ENCODE measurements around the gene SETMAR. TPM values are rescaled to one million over a fixed set of nuclear protein-coding genes. Genes with fewer than 3 reads are reported as not detected.

Gene SETMAR
- total and polyA plus RNA-seq, 2 of the 8 experiments (the other 6 are each of a cell fraction or from before 2014, with no cell fraction given), result 16.1 to 25.3 TPM

GRCh38 chr3:4359805-4360502, 56.8 kb downstream of the SETMAR start:
- CTCF ChIA-PET (ENCODE audit: partially characterized antibody), result interaction anchor here (1.4 to 3.2 kb wide), 3 partner anchors 9 to 273 kb away, joined by 4 to 21 read pairs (median 8); no protein-coding TSS in a partner anchor

More at GRCh38 chr3:4359805-4360502, 56.8 kb downstream of the SETMAR start:
- H3K27ac ChIP-seq (ENCODE audit: low read depth, low read length), result no peak overlapping the region
- no peak overlapping the region for H3K56ac ChIP-seq (replicated peaks; ENCODE audit: insufficient read length, low read depth, low read length)
- H3K9me3 ChIP-seq (ENCODE audit: insufficient read depth in 2 of 2, low read depth in 1 of 2, low read length in 1 of 2), result no peaks in the 10 kb centered on the region
- no peak overlapping the region for H3K4ac ChIP-seq (replicated peaks; ENCODE audit: insufficient read length, low read depth, low read length)
- H3K18ac ChIP-seq (ENCODE audit: extremely low read depth, low read length), result no peak overlapping the region
- H2BK5ac ChIP-seq (ENCODE audit: low read depth, low read length), result no peak overlapping the region
- H3K9ac ChIP-seq (replicated peaks in 1 of 4; ENCODE audit: extremely low read depth in 1 of 4, low read depth in 3 of 4, low read length in 3 of 4), result no peak overlapping the region
- no peak overlapping the region for H2BK120ac ChIP-seq (replicated peaks; ENCODE audit: low read depth, low read length)
- H4K8ac ChIP-seq (ENCODE audit: extremely low read depth, insufficient read depth, low read length), result no peak overlapping the region
- H3K4me1 ChIP-seq (replicated peaks in 1 of 4; ENCODE audit: control insufficient read depth in 3 of 4, insufficient read depth in 4 of 4, low read length in 3 of 4), result no peaks in the 10 kb centered on the region
- H4K91ac ChIP-seq (replicated peaks; ENCODE audit: insufficient read length, low read length), result no peak overlapping the region
- no peak overlapping the region for H2BK12ac ChIP-seq (ENCODE audit: low read depth, low read length)
- H3K79me1 ChIP-seq (ENCODE audit: low read depth, low read length), result no peaks in the 10 kb centered on the region
- no peaks in the 10 kb centered on the region for H4K20me1 ChIP-seq (replicated peaks in 1 of 2; ENCODE audit: control insufficient read depth in 1 of 2, insufficient read depth in 2 of 2, low read length in 2 of 2)
- H4K5ac ChIP-seq (ENCODE audit: insufficient read length, low read depth, low read length), result no peak overlapping the region
- H2BK15ac ChIP-seq (ENCODE audit: low read length), result no peak overlapping the region
- 97% methylated on average over 12 of the region's 12 CpGs; no CpG with 5 or more reads in 1 of the 2 experiments for WGBS, 2 experiments (ENCODE audit: extremely low coverage in 1 of 2, insufficient coverage in 1 of 2, insufficient read length in 1 of 2, insufficient replicate concordance in 2 of 2, low coverage in 1 of 2, low lambda C conversion rate in 2 of 2, missing lambda C conversion rate in 1 of 2)
- POLR2A ChIA-PET (ENCODE audit: partially characterized antibody), result no interaction called here
- TF ChIP-seq BRCA1 (IDR thresholded peaks at IDR 0.05; ENCODE audit: low read depth, low read length) (no peak), ATF2 (IDR thresholded peaks at IDR 0.05; ENCODE audit: low read length) (no peak), HDAC2 (IDR thresholded peaks at IDR 0.05; ENCODE audit: borderline replicate concordance in 1 of 2, low read depth in 2 of 2, low read length in 2 of 2) (no peak), KDM1A (IDR thresholded peaks at IDR 0.05; ENCODE audit: borderline replicate concordance, low read length) (no peak), POU5F1 (IDR thresholded peaks at IDR 0.05; ENCODE audit: low read depth, low read length) (no peak), FOSL1 (IDR thresholded peaks at IDR 0.05; ENCODE audit: insufficient read depth, low read depth, low read length) (no peak)
- H3K23me2 ChIP-seq (ENCODE audit: low read depth, low read length), result no peaks in the 10 kb centered on the region
- no peak overlapping the region for H2BK20ac ChIP-seq (ENCODE audit: low read length)
- H3K23ac ChIP-seq (ENCODE audit: insufficient read length), result no peak overlapping the region
- H3K4me3 ChIP-seq (ENCODE audit: extremely low read depth in 1 of 4, insufficient read depth in 2 of 4, low read depth in 3 of 4, low read length in 4 of 4), result no peak overlapping the region
- DNase-seq (ENCODE audit: low read depth in 1 of 2, low spot score in 2 of 2), result no peak
- no peak overlapping the region for H3K14ac ChIP-seq (ENCODE audit: insufficient read length)
- H3K4me2 ChIP-seq (ENCODE audit: insufficient read depth in 1 of 2, low read depth in 2 of 2, low read length in 2 of 2), result no peak overlapping the region
- no peak overlapping the region for H2AK5ac ChIP-seq (ENCODE audit: low read depth, low read length)
- no peaks in the 10 kb centered on the region for H3K79me2 ChIP-seq (ENCODE audit: control insufficient read depth in 1 of 2, insufficient read depth in 2 of 2, low read length in 2 of 2)
- no peak overlapping the region for H2AFZ ChIP-seq (ENCODE audit: low read length)
- H3K27me3 ChIP-seq (replicated peaks in 1 of 4; ENCODE audit: control insufficient read depth in 3 of 4, extremely low read depth in 1 of 4, insufficient read depth in 3 of 4, low read length in 3 of 4), result no peaks in the 10 kb centered on the region
- FAIRE-seq, result no peak
- no peaks in the 10 kb centered on the region for H3K36me3 ChIP-seq (ENCODE audit: control insufficient read depth in 2 of 4, insufficient read depth in 4 of 4, low read length in 3 of 4)
